GM23338 (cell line): Measurements from ENCODE around the gene SLC24A4.

Experiments
- EZH2 ChIP-seq: fragments of 200-600 bp; sonication (generic); IDR thresholded peaks from one replicate; pipeline ENCODE4 v1.8.0; 2017; ENCODE audit warnings: antibody characterized with exemption, mild to moderate bottlenecking, low read depth; ENCODE audit not compliant: unreplicated experiment
- EZH2phosphoT487 ChIP-seq: fragments of 200-600 bp; sonication (generic); IDR thresholded peaks from one replicate; pipeline ENCODE4 v1.8.1; 2018; ENCODE audit warnings: antibody characterized with exemption; ENCODE audit not compliant: unreplicated experiment
- NANOG ChIP-seq: IDR thresholded peaks from 2 replicates; pipeline ENCODE4 v1.6.1; 2016; ENCODE audit warnings: antibody characterized with exemption, borderline replicate concordance
- POLR2AphosphoS5 ChIP-seq: IDR thresholded peaks from 2 replicates; pipeline ENCODE4 v1.6.1; 2016; ENCODE audit warnings: antibody characterized with exemption, low read depth
- TF ChIP-seq, protein P1 (sequence below), 2 experiments: fragments of 200-600 bp in 1 of 2; sonication (generic) in 1 of 2; conservative IDR thresholded peaks; 2 replicates each; pipeline versions ENCODE4 v1.5.1 to v1.6.1; 2016 to 2017; ENCODE audit warnings: antibody characterized with exemption in 2 of 2, low read depth in 2 of 2, mild to moderate bottlenecking in 2 of 2, moderate library complexity in 1 of 2
- TF ChIP-seq, protein P2 (sequence below): IDR thresholded peaks from 2 replicates; pipeline ENCODE4 v1.6.1; 2016; ENCODE audit warnings: antibody characterized with exemption

DNA sequence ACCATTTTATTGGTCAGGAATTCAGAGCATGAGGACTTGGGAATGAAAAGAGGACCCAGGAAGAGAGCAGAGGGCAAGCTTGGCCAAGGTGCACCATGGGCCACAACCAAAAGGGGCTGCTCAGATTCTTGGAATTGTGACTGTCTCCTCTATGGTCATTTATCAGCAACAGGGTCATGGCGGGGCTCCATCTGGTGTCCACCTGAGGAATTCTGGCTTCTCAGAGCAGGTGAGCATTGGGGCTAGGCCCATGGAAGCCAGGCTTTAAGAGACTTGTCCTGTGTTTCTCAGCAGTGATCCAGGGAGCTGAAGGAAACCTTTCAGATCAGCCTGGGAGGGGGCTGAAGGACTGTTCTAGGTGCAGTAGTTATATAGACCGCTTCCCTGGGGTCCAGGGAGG lies 188.0 kb downstream of the SLC24A4 start:
- TF ChIP-seq EZH2 (no peak), EZH2phosphoT487 (no peak), POLR2AphosphoS5 (no peak), NANOG (no peak)
- TF ChIP-seq, protein P1, sequence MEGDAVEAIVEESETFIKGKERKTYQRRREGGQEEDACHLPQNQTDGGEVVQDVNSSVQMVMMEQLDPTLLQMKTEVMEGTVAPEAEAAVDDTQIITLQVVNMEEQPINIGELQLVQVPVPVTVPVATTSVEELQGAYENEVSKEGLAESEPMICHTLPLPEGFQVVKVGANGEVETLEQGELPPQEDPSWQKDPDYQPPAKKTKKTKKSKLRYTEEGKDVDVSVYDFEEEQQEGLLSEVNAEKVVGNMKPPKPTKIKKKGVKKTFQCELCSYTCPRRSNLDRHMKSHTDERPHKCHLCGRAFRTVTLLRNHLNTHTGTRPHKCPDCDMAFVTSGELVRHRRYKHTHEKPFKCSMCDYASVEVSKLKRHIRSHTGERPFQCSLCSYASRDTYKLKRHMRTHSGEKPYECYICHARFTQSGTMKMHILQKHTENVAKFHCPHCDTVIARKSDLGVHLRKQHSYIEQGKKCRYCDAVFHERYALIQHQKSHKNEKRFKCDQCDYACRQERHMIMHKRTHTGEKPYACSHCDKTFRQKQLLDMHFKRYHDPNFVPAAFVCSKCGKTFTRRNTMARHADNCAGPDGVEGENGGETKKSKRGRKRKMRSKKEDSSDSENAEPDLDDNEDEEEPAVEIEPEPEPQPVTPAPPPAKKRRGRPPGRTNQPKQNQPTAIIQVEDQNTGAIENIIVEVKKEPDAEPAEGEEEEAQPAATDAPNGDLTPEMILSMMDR (conservative IDR thresholded peaks at IDR 0.05; ENCODE audit: low read depth in 2 of 2), result peak; percentile 51 to 73
- TF ChIP-seq, protein P2, sequence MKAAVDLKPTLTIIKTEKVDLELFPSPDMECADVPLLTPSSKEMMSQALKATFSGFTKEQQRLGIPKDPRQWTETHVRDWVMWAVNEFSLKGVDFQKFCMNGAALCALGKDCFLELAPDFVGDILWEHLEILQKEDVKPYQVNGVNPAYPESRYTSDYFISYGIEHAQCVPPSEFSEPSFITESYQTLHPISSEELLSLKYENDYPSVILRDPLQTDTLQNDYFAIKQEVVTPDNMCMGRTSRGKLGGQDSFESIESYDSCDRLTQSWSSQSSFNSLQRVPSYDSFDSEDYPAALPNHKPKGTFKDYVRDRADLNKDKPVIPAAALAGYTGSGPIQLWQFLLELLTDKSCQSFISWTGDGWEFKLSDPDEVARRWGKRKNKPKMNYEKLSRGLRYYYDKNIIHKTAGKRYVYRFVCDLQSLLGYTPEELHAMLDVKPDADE, result no peak
